ENCODE data around the gene ETV5. TPM values are rescaled to one million over a fixed set of nuclear protein-coding genes. Genes with fewer than 3 reads are reported as not detected.

ETV5 gene
- total and polyA plus RNA-seq, 10 of the 15 experiments (the other 5 are each of a cell fraction or from before 2014, with no cell fraction given), result 5.0 to 18.4 (median 7.4) TPM

DNA sequence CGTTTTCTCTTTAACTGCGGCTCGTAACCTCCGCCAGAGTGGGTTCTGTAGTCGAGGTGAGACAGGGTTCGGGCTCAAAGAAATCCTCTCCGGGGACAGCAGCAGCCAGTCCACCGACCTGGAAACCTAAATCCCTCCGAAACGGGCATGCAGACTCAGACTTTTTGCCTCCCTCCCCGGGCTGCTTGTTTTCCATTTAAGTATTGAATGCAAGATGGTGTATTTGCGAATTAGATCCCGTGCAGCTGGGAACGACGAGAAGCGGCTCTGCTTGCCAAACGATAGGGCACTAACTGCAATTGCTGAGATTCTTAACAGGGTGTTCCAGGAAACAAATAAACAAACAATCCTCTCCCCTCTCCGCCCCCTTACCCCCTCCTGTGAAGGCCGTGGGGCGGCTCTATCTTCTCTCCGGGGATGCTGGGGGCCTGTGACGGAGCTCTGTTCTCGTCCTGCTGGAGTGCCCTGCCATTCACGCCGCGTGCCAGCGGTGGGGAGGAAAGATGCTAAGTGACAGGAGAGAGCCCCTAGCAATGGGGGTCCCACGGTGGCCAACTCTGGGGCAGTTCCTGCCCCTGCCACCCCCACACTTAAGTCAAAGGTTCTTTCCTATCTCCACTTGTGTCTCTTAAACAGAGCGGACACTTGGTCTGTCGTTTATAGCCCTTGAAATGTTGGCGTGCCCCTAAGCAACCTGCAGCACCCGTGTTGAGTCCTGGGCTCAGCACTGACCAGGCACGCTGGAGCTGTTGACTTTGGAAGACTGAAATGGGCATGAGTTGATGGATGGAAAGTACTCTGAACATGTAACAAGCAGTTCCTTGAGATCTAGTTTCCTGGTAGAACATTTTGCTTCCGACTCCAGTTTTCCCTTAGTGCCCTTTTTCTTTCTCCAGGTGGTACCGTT lies 1.3 kb upstream of the ETV5 start (continued):
- TF ChIP-seq, protein P1, sequence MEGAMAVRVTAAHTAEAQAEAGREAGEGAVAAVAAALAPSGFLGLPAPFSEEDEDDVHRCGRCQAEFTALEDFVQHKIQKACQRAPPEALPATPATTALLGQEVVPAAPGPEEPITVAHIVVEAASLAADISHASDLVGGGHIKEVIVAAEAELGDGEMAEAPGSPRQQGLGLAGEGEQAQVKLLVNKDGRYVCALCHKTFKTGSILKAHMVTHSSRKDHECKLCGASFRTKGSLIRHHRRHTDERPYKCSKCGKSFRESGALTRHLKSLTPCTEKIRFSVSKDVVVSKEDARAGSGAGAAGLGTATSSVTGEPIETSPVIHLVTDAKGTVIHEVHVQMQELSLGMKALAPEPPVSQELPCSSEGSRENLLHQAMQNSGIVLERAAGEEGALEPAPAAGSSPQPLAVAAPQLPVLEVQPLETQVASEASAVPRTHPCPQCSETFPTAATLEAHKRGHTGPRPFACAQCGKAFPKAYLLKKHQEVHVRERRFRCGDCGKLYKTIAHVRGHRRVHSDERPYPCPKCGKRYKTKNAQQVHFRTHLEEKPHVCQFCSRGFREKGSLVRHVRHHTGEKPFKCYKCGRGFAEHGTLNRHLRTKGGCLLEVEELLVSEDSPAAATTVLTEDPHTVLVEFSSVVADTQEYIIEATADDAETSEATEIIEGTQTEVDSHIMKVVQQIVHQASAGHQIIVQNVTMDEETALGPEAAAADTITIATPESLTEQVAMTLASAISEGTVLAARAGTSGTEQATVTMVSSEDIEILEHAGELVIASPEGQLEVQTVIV (IDR thresholded peaks at IDR 0.05; ENCODE audit: borderline replicate concordance, partially characterized antibody), result no peak
- TF ChIP-seq RUNX3 (IDR thresholded peaks at IDR 0.05; ENCODE audit: low read length) (0 out of 2 replicates have a peak, but pooled peaks have one; percentile 2), NRF1 (conservative IDR thresholded peaks at IDR 0.05; ENCODE audit: low read depth, low read length) (no peak), POU2F2 (IDR thresholded peaks at IDR 0.05; ENCODE audit: borderline replicate concordance, low read depth, low read length) (no peak), IKZF2 (IDR thresholded peaks at IDR 0.05) (0 out of 4 replicates have a peak, but pooled peaks of 1 of the 2 experiments have one; percentile 1)
- TF ChIP-seq, protein P2, sequence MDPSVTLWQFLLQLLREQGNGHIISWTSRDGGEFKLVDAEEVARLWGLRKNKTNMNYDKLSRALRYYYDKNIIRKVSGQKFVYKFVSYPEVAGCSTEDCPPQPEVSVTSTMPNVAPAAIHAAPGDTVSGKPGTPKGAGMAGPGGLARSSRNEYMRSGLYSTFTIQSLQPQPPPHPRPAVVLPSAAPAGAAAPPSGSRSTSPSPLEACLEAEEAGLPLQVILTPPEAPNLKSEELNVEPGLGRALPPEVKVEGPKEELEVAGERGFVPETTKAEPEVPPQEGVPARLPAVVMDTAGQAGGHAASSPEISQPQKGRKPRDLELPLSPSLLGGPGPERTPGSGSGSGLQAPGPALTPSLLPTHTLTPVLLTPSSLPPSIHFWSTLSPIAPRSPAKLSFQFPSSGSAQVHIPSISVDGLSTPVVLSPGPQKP (IDR thresholded peaks at IDR 0.05; ENCODE audit: low read depth, low read length), result no peak

Data from GM12878 (cell line).